GM12878 (cell line): ENCODE measurements around the gene RHOB. TPM values are rescaled to one million over a fixed set of nuclear protein-coding genes. Genes with fewer than 3 reads are reported as not detected.

Source experiments
- ATAC-seq: fragments of 200-7000 bp; cut with Tn5 transposase; 3 replicates; pipeline ENCODE4 v1.9.1; 2020; ENCODE audit warnings: mild to moderate bottlenecking, moderate library complexity
- BruUV-seq: library from RNA; stranded (reverse); fragments of 400-500 nt; replicated peaks from 2 replicates; lab custom pipeline; 2021; lab: Mats Ljungman, UMichigan
- CTCF ChIA-PET: fragments of 300-600 bp; sonication (Branson Sonifier 250); formaldehyde crosslinking; extraction: SDS; loops from one replicate; lab custom pipeline; 2021; ENCODE audit warnings: inconsistent platforms; lab: Yijun Ruan, JAX
- POLR2A ChIA-PET: fragments of 350-600 bp; formaldehyde crosslinking; extraction: SDS; loops from one replicate; lab custom pipeline; 2021; ENCODE audit warnings: inconsistent platforms; lab: Charles Lee
- RAD21 ChIA-PET: fragments of 300-600 bp; sonication (Branson Sonifier 250); formaldehyde crosslinking; loops from one replicate; lab custom pipeline; 2023; ENCODE audit warnings: antibody characterized with exemption; ENCODE audit not compliant: unreplicated experiment; lab: Charles Lee
- SMC1A ChIA-PET: fragments of 300-600 bp; sonication (Branson Sonifier 250); formaldehyde crosslinking; loops from one replicate; lab custom pipeline; 2023; ENCODE audit not compliant: unreplicated experiment, uncharacterized antibody; lab: Charles Lee
- DNase-seq: peaks from one replicate; pipeline ENCODE4 v3.0.0-alpha.2; 2011; ENCODE audit warnings: low read depth, low spot score
- FAIRE-seq: peaks from 3 replicates; lab custom pipeline; 2011; peaks lifted over from hg19 to GRCh38; lab: Jason Lieb, UNC
- H2AFZ ChIP-seq: 2 replicates; pipeline ENCODE4 v1.6.0; 2011; ENCODE audit warnings: low read depth, low read length, control low read depth; ENCODE audit not compliant: control insufficient read depth
- H3K27ac ChIP-seq: 2 replicates; pipeline ENCODE4 v1.5.1; 2011; ENCODE audit warnings: control low read depth; ENCODE audit not compliant: control insufficient read depth, insufficient read depth
- H3K27me3 ChIP-seq, 2 experiments: replicated peaks in 1 of 2; 2 replicates each; pipeline versions ENCODE4 v1.6.0 to v1.6.1; 2011; ENCODE audit warnings: low read length in 1 of 2; ENCODE audit not compliant: control insufficient read depth in 2 of 2, insufficient read depth in 2 of 2
- H3K36me3 ChIP-seq, 2 experiments: 2 replicates each; pipeline ENCODE4 v1.5.1; 2011; ENCODE audit warnings: low read length in 1 of 2; ENCODE audit not compliant: control insufficient read depth in 2 of 2, insufficient read depth in 2 of 2
- H3K4me1 ChIP-seq: 2 replicates; pipeline ENCODE4 v1.6.1; 2011; ENCODE audit warnings: mild to moderate bottlenecking, low read length, moderate library complexity, mixed read lengths; ENCODE audit not compliant: control insufficient read depth, insufficient read depth
- H3K4me2 ChIP-seq: 2 replicates; pipeline ENCODE4 v1.6.0; 2011; ENCODE audit warnings: control low read depth; ENCODE audit not compliant: control insufficient read depth, insufficient read depth
- H3K4me3 ChIP-seq: fragments of 200-600 bp; sonication (generic); 2 replicates; pipeline ENCODE4 v1.5.1; 2016
- H3K79me2 ChIP-seq: 2 replicates; pipeline ENCODE4 v1.6.0; 2011; ENCODE audit warnings: low read length; ENCODE audit not compliant: control insufficient read depth, insufficient read depth
- H3K9ac ChIP-seq: 2 replicates; pipeline ENCODE4 v1.8.0; 2011; ENCODE audit warnings: low read length, control low read depth, mixed read lengths; ENCODE audit not compliant: control insufficient read depth, insufficient read depth
- H3K9me3 ChIP-seq: replicated peaks from 3 replicates; pipeline ENCODE4 v1.5.1; 2011; ENCODE audit warnings: mild to moderate bottlenecking, low read length; ENCODE audit not compliant: control insufficient read depth, insufficient read depth
- H4K20me1 ChIP-seq: 2 replicates; pipeline ENCODE4 v1.6.0; 2011; ENCODE audit not compliant: control insufficient read depth, insufficient read depth
- CBFB ChIP-seq: IDR thresholded peaks from 2 replicates; pipeline ENCODE4 v1.6.1; 2016; ENCODE audit warnings: antibody characterized with exemption, low read depth
- CEBPZ ChIP-seq: fragments of 150-350 bp; IDR thresholded peaks from 2 replicates; pipeline ENCODE4 v1.6.1; 2016; ENCODE audit warnings: low read depth, low read length
- CHD4 ChIP-seq: fragments of 200-600 bp; sonication (generic); IDR thresholded peaks from 2 replicates; pipeline ENCODE4 v1.6.1; 2016; ENCODE audit warnings: mild to moderate bottlenecking
- ESRRA ChIP-seq: IDR thresholded peaks from 2 replicates; pipeline ENCODE4 v1.6.1; 2012; ENCODE audit warnings: mild to moderate bottlenecking, low read length, improper control_type of control experiment
- MEF2A ChIP-seq: IDR thresholded peaks from 2 replicates; pipeline ENCODE4 v1.6.1; 2011; ENCODE audit warnings: low read depth, mild to moderate bottlenecking, low read length, moderate library complexity; ENCODE audit not compliant: insufficient read depth
- MYB ChIP-seq: fragments of 150-350 bp; IDR thresholded peaks from 2 replicates; pipeline ENCODE4 v1.6.1; 2014; ENCODE audit warnings: mild to moderate bottlenecking, low read depth, low read length, borderline replicate concordance
- MYC ChIP-seq: IDR thresholded peaks from 2 replicates; pipeline ENCODE4 v1.6.1; 2011; ENCODE audit warnings: mild to moderate bottlenecking, low read length, moderate library complexity, inconsistent platforms; ENCODE audit not compliant: insufficient read depth, insufficient replicate concordance, insufficient read length, severe bottlenecking
- NRF1 ChIP-seq: conservative IDR thresholded peaks from 2 replicates; pipeline ENCODE4 v1.6.1; 2011; ENCODE audit warnings: mild to moderate bottlenecking, low read depth, low read length, improper control_type of control experiment
- POLR2A ChIP-seq: IDR thresholded peaks from 2 replicates; pipeline ENCODE4 v1.6.1; 2011; ENCODE audit warnings: low read depth, mild to moderate bottlenecking, low read length
- POU2F2 ChIP-seq: IDR thresholded peaks from 3 replicates; pipeline ENCODE4 v1.6.1; 2011; ENCODE audit warnings: low read depth, mild to moderate bottlenecking, low read length, borderline replicate concordance
- RBBP5 ChIP-seq: fragments of 200-600 bp; sonication (generic); conservative IDR thresholded peaks from 2 replicates; pipeline ENCODE4 v1.6.1; 2016
- REST ChIP-seq: IDR thresholded peaks from 2 replicates; pipeline ENCODE4 v1.6.1; 2012; ENCODE audit warnings: mild to moderate bottlenecking, low read depth, low read length
- TCF3 ChIP-seq: IDR thresholded peaks from 2 replicates; pipeline ENCODE4 v1.6.1; 2012; ENCODE audit warnings: low read depth, mild to moderate bottlenecking, low read length, borderline replicate concordance; ENCODE audit not compliant: insufficient read depth
- ZBTB4 ChIP-seq: fragments of 450-650 bp; formaldehyde crosslinking; IDR thresholded peaks from 2 replicates; pipeline ENCODE4 v1.4.0; 2022; ENCODE audit warnings: mild to moderate bottlenecking, moderate library complexity
- ZNF207 ChIP-seq: fragments of 450-650 bp; IDR thresholded peaks from 2 replicates; pipeline ENCODE4 v1.6.1; 2014; ENCODE audit warnings: antibody characterized with exemption, mild to moderate bottlenecking, borderline replicate concordance
- WGBS: methylation state at CpG from one replicate; pipeline ENCODE4 v1.1.6; 2016; ENCODE audit warnings: low lambda C conversion rate; ENCODE audit not compliant: insufficient replicate concordance, insufficient coverage; ENCODE audit errors: missing lambda C conversion rate; 5-methylcytosine and 5-hydroxymethylcytosine counted together
- in situ Hi-C: fragments of 300-500 bp; cut with MboI; formaldehyde crosslinking; loops from 9 replicates; pipeline ENCODE4 v1.14.3; 2018; ENCODE audit warnings: mixed read lengths
- intact Hi-C: fragments of 100-400 bp; cut with micrococcal nuclease; formaldehyde crosslinking; loops from one replicate; pipeline ENCODE4 v1.14.2; 2022; ENCODE audit not compliant: unreplicated experiment
- polyA plus RNA-seq, 11 experiments: library from polyadenylated mRNA; depleted of rRNA in 4 of 11; unstranded in 6 of 11; stranded (reverse) in 5 of 11; fragments of >200 nt; fragmentation: Nextera tagmentation in 4 of 11; fragmentation: Illumina TruSeq in 1 of 11; extraction: Ambion mirVana in 4 of 11; extraction: Trizol in 1 of 11; gene quantifications; 1 replicate in 1 of 11; 2 replicates in 10 of 11; pipeline versions ENCODE4 v1.2.1 to v1.2.3, GENCODE V29; 2011 to 2016; ENCODE audit warnings: inconsistent platforms in 2 of 11, missing spikeins in 2 of 11, low read depth in 1 of 11
- total RNA-seq, 4 experiments: library from RNA; depleted of rRNA in 3 of 4; stranded (reverse); fragments of >200 nt in 3 of 4; fragmentation: Illumina TruSeq in 1 of 4; extraction: Trizol in 1 of 4; gene quantifications; 2 replicates each; pipeline versions ENCODE4 v1.2.1 to v1.2.3, GENCODE V29; 2013 to 2021

Gene RHOB
- total and polyA plus RNA-seq, 10 of the 15 experiments (the other 5 are each of a cell fraction or from before 2014, with no cell fraction given) = 0.03 to 4.5 (median 1.2) TPM

GRCh38 chr2:20432714-20433113, 14.2 kb upstream of the RHOB start:
- no peaks in the 10 kb centered on the region for H3K79me2 ChIP-seq
- no peaks in the 10 kb centered on the region for H3K36me3 ChIP-seq
- ChIA-PET RAD21 (interaction anchor here (0.8 to 1.7 kb wide), 6 partner anchors 8 to 36 kb away, joined by 3 to 7 read pairs (median 4); partner anchors contain the start of gene RHOB), CTCF (interaction anchor here (0.9 to 5.2 kb wide), 5 partner anchors 11 to 211 kb away, joined by 3 to 23 read pairs (median 4); no protein-coding TSS in a partner anchor), POLR2A (interaction anchor here (0.6 to 0.7 kb wide), 4 partner anchors 17 to 494 kb away, joined by 3 to 5 read pairs (median 4); no protein-coding TSS in a partner anchor), SMC1A (interaction anchor here (1.0 to 1.7 kb wide), 2 partner anchors 11 to 14 kb away, joined by 3 to 5 read pairs; partner anchors contain the start of gene RHOB)
- H3K27ac ChIP-seq = no peak overlapping the region
- FAIRE-seq (no peak), DNase-seq (no peak), ATAC-seq (no peak)
- H3K9ac ChIP-seq = no peak overlapping the region
- peaks cover 2 to 3% of the 10 kb centered on the region in 2 experiments; a peak in 1 of 4 replicates for H3K27me3 ChIP-seq
- H3K9me3 ChIP-seq = no peaks in the 10 kb centered on the region
- no peak overlapping the region for H3K4me2 ChIP-seq
- no TSS peak for BruUV-seq
- no peak overlapping the region for H3K4me3 ChIP-seq
- in situ Hi-C loops (loop anchor here (25.0 kb wide), 1 partner anchor 530 kb away; no protein-coding TSS in a partner anchor), intact Hi-C loops (no loop called here)
- H4K20me1 ChIP-seq = no peaks in the 10 kb centered on the region
- no peak overlapping the region for H2AFZ ChIP-seq
- H3K4me1 ChIP-seq = peaks cover 19% of the 10 kb centered on the region
- 45% methylated on average over 5 of the region's 5 CpGs for WGBS
- no peak for TF ChIP-seq TCF3
- no peak for TF ChIP-seq REST
- no peak for TF ChIP-seq MYB
- no peak for TF ChIP-seq CBFB
- no peak for TF ChIP-seq ESRRA
- TF ChIP-seq POLR2A = no peak
- no peak for TF ChIP-seq CHD4
- TF ChIP-seq CEBPZ = no peak
- TF ChIP-seq NRF1 = no peak
- no peak for TF ChIP-seq ZNF207
- no peak for TF ChIP-seq MYC
- no peak for TF ChIP-seq MEF2A
- TF ChIP-seq RBBP5 = no peak
- no peak for TF ChIP-seq ZBTB4
- no peak for TF ChIP-seq POU2F2
